ENCODE measurements around the gene ATP11A.

ATP11A gene

DNA sequence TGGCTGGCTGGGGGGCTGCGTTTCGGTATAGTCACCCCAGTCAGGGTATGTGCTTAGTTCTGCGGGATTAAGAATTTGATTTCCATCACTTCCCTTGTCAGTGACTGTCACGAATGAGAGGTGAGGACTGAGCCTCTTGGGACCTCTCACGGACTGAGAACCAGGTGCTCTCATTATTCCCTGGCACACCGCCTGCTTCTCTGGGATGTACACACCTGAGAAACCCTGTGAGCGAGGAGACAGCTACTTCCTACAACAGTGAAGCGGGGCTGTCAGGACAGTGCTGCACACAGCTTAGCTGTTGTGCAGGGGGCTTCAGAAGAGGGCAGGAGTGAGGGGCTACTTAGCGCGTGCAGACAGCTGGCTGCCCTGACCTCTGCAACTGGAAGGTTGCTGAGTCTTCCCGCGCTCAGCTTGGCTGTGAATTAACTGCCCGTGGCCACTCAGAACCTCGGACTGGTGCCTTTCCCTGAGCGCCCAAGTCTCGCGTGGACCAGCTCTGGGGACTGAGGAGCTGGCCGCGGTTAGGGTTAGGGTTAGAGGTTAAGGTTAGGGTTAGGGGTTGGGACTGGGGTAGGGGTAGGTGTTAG, 213.9 kb downstream of the ATP11A start:
- no peak for DNase-seq (ENCODE audit: low spot score)

DNA sequence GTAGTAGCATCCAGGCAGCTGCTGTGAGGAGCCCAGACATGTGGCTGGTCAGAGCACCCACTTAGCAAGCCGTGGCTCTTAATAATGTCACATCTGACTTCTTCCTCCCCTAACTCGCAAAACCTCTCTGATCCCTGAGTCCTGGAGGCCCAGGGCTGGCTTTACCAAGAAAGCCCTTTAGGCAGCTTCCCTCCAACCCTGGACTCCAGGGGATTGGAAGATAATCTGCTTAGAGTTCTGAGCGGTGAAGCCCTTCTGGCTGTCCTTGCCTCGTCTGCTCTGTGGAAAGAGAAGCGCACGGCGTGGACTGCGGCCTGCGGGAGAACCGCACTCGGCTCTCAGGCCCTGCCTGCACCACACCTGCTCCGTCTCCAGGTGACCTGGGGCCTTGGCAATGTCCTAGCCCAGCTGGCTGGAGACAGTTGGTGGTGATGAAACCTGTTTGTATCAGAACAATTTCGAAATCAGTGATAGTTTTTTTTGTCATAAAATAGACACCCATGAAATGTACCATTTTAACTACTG, 214.7 kb downstream of the ATP11A start:
- no peak for DNase-seq (ENCODE audit: low spot score)

DNA sequence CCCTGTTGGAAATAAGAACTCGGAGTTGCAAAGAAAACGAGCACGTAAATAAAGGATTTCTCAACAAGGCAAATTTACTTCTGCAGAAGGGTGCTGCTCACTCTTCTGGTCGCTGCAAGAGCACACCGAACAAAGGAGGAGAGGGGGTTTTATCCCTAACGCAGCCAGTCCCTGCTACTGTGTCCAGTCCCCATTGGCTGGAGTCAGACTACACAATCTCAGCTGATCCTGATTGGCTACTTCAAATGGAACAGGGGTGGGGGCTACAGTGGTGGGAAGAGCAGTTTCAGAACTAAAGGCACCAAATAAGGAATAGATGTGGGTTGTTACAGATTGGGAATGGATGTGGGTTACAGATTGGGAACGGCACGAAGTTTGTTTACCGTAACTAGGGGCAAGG, 215.2 kb downstream of the ATP11A start:
- no peak for DNase-seq (ENCODE audit: low spot score)

DNA sequence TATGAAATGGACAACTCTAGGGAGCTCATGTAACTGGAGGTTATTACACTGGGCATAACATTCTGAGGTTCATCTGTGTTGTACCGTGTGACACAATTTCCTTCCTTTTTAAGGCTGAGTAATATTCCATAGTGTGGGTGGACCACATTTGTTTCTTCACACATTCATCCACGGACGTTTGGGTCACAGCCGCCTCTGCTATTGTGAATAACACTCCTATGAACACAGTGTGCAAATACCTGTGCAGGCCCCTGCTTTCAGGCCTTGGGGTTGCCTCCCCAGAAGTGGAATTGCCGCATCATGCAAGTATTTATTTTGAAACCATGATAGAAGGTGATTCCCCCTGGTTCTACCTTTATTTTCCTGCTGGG, 215.8 kb downstream of the ATP11A start:
- no peak for DNase-seq (ENCODE audit: low spot score)

DNA sequence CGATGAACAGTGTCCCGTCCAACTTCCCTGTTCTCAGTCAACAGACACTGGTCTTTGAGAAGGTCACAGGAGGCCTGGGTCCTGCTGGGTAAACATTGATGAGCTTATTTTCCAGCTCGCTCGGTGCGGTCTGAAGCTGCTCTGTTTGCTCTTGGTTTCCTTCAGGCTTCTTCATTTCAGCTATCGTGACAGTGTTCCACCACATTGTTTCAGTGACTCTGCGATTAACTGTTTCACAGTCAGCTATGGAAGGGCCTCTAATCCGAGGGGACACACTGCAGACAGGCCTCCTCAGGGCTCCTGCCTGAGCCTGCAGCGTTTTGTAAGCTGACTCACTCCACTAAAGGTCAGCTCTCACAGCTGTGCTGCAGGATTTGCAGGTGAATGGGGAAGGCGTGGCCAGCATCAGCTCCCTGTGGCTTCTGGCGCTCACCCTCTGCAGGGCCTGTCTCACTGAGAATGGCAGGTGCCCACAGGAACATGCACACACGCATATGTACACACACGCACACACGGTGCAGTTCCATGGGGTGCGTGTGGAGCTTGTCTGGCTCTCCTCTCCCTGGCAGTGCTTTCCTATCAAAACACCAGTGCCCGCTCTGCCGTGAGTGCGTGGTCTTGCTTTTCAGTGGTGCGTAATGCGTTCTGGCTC, 216.3 kb downstream of the ATP11A start:
- no peak for DNase-seq (ENCODE audit: low spot score)

DNA sequence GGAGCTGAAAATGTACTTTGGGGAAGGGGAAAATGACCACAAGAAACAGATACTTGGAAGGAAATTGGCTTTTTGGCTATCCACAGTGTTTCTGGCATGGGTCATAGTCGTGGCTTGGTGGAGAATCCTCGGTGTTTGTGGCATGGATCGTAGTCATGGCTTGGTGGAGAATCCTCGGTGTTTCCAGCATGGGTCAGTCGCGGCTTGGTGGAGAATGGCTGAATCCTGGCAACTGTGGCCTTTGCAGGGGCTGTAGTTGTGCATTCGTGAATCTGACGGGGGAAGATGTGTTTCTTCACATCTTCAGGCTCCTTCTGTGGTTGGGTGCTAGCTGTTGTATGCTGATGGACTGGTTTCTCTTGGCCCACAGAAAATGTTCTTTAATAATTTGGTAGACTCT, 217.4 kb downstream of the ATP11A start:
- no peak for DNase-seq (ENCODE audit: low spot score)

DNA sequence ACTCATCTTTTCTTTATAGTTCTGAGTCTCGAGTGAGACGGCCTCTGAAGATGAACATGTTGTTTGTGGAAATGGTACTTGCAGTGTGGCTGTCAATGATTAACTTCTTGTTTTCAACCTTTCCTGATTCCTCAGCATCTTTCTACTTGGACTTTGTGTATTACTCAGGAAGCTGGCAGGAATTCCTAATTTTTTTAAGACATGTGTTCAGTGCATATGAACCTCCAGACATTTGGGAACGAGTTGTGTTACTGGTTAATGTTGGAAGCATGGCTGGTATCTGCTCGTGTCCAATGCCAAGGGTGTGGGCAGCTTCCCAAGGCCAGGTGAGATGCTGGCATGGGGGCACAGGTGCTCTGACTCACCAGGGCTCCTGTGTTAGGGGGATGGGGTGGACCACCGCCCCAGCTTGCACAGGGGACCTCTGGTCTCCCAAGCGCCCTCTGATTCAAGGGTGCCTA, 218.1 kb downstream of the ATP11A start:
- no peak for DNase-seq (ENCODE audit: low spot score)

DNA sequence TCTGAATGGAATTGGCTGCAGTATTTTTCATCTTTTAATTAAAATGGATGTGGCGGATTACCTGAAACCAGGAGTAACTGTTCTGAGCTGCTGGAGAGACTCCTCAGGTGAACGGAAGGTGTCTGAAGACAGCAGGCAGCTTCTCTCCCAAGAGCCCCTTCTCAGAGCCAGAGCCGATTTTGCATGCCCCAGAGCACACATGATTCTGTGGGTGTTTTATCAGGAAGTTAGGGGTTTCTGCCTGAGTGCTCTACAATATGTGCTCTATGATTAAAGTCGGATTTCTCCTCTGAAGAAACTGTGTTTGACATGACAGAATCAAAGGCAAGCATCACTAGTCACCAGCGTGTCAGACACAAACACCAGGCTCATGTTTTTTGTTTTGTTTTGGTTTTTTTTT, 218.5 kb downstream of the ATP11A start:
- DNase-seq (ENCODE audit: low spot score), result no peak

DNA sequence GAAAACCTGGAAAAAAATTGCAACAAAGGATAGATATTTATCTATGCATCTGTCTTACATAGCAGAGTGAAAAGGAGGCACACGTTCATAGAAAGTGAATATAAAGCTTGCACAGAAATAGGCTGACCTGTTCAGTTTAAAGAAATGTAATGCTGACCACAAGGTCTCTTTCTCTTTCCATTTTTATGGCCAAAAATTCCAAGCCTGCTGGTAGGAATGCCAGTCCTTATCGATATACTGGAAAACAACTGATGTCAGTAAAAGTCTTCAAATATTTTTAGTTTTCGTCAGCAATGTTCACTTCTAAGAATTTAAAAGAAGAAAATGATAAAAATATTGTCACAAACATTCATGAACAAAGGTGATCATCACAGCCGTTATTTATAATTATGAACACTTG, 220.2 kb downstream of the ATP11A start:
- no peak for DNase-seq (ENCODE audit: low spot score)

DNA sequence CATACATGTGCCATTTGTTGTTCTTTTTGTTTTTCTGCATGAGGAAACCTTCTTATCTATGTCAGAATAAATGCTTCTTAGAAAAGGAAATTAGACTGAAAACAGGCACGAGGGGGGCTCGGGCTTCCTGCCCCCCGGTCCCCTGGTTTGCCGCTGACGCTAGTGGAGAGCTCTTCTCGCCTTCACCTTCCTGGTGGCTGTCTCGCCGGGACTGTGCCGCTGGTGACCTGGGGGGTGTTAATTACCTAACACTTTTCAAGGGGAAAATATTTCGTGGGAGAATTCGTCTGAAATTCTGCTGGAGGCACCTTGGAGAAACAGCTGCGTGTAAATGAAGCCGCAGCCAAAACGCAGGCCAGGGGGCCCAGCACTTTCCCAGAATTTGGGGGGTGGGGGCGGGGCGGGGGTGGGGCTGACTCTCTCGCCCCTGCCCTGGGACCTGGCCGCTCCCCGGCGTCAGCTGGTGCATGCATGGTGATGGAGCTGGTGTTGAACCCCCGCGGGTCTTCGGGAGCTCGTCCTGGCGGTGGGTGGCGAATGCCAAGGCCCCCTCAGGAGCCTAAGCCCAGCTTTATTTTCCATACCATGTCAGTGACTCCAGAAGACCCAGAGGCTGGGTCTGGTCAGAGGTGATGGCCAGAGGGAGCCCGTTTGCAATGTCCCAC, 220.9 kb downstream of the ATP11A start:
- no peak for DNase-seq (ENCODE audit: low spot score)

DNA sequence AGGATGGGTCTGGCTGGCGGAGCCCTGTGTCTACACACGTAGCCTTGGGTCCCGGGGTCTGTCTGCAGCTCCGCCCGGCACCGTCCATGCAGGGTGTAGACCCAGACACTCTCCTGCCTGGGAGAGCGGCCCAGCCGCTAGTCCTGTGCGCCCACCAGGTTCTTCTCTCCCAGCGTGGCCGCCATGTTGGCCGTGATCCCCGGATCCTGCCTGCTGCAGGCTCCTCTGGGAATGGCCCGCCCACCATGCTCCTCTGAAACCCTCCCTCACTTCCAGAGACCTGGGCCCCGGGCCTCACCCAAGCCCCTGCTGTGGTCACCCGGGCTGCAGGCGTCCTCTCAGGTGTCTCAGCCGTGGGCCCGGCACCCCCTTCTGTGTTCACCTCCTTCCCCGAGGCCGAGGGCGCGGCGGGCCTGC, 221.5 kb downstream of the ATP11A start:
- no peak for DNase-seq (ENCODE audit: low spot score)

DNA sequence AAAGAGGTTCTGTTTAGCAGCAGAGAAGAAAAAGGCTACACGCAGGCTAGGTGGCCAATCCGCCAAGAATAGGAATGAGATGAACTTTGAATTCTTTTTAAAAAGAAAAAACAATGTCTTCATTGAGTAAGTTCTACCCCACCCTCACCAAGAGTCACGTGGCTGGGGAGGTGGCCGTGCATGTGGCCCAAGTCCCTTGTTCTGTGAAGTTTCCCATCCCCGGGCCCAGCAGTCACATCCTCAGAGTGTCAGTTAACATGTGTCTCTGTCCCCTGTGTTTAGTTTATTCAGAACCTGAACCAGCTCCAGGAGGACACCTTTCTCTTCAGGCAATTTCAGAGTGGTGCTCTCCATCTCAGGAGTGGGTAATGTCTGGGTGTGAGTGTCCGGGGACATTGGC, 222.0 kb downstream of the ATP11A start:
- no peak for DNase-seq (ENCODE audit: low spot score)

DNA sequence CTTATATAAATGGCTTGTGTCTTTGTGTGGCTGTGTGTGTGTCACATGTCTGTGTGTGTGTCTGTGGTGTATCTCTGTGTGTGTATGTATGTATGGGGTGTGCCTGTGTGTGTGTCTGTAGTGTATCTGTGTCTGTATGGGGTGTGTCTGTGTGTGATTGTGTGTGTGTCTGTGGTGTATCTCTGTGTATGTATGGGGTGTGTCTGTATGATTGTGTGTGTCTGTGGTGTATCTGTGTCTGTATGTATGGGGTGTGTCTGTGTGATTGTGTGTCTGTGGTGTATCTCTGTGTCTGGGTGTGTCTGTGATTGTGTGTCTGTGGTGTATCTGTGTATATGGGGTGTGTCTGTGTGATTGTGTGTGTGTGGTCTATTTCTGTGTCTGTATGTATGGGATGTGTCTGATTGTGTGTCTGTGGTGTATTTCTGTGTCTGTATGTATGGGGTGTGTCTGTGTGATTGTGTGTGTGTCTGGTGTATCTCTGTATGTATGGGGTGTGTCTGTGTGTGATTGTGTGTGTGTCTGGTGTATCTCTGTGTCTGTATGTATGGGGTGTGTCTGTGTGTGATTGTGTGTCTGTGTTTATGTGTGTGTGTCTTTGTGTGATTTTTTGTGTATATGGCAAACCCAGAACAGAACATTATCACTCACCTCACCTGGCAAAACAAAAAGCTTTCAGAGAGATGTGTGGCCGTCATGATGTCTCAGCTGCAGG, 223.0 kb downstream of the ATP11A start:
- no peak for DNase-seq (ENCODE audit: low spot score)

DNA sequence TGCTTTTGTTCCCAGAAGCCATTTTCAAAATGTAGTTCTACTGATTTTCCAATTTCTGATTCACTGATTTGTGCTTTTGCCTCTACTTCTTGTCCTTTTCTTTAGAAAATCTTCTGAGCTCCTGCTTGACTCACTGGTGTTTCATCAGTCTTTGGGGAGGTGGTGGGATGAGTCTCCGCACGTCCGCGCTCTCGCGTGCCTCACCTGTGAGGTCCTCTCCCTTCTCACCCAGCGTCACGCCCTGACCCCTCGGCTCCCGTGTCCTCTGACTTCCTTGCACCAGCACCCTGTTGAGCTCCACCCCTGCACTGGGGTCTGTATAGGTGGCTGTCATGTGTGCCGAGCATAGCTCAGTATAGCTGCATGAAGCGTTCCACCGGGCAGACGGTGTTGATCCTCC, 226.5 kb downstream of the ATP11A start:
- DNase-seq (ENCODE audit: low spot score), result no peak

DNA sequence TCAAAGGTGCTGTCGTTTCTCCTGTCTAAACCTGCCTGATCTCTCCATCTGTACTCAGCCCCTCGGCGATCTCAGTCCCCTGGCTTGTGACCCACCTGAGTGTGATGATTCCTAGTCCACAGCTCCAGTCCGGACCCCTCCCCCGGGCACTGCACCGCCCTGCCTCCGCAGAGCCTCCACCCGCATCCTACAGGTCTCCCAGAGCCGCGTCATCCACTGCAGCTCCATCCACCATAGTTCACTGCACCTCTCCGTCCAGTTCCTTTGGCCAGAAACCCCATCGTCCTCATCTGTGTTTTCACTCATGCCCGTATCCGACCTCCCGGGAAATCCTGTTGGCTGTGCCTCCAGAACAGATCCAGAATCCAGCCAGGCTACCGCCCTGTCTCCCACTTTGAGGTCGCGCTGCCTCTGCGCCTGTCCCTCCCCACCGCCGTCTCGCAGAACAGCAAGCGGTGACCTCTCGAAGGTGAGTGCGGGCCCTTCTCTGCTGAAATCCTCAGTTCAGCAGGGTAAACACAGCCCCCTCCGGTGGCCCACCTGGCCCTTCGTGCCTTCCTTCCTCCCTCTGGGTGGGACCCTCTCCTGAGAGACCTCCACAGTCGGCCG, 227.3 kb downstream of the ATP11A start:
- DNase-seq (ENCODE audit: low spot score), result no peak

DNA sequence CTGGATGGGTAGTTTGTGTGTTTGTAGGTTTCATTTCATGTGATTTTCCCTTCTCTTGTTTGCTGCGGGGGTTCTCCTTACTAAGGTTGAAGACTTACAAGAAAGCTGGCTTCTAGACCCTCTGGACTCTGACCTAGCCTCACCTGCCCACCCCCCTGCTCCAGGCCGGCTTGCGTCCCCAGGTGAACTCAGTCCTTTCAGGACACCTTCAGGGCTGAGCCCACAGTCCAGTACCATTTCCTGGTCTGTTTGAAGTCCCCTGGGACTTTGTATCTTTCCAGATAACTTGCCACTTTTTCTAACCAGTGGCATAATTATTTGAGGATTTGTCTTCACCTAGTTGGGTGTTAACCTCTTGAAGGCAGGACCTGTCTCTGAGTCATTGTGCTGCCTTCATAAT, 227.9 kb downstream of the ATP11A start:
- no peak for DNase-seq (ENCODE audit: low spot score)

DNA sequence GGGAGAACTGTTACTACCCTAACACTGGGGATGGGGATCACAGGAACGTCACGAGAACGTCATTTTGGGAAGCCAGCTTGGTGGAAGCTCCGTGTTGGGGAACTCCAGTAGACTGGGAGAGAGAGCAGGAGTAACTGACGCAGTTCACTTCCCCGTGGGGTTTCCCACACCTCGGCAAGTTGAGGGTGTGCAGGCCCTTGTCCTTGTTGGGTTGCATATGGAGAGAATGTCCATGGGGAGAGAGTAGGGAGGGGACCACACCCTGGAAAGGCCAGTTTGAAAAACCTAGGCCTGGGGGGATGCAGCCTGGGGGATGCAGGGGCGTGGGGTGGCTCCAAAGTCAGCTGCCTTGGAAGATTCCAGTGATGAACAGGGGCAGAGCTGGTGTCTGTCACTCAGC, 228.4 kb downstream of the ATP11A start:
- no peak for DNase-seq (ENCODE audit: low spot score)

DNA sequence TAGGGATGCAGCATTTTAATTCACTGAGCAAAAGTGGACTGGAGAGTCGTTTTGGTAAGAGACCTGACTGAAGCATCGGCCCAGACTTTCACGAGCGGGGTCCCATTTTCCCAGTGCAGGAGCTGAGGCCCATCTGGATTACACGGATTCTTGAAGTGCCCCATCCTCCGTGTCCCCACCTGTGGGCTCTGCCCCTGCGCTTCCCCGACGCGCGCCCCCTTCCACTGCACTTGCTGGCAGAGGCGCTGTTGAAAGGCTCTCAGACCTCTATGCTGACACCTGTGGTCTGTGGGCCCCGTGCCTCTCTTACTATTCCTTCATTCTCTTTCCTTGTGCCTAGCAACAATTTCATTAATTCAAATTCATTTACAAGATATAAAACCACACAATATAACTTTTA, 228.9 kb downstream of the ATP11A start:
- no peak for DNase-seq (ENCODE audit: low spot score)

DNA sequence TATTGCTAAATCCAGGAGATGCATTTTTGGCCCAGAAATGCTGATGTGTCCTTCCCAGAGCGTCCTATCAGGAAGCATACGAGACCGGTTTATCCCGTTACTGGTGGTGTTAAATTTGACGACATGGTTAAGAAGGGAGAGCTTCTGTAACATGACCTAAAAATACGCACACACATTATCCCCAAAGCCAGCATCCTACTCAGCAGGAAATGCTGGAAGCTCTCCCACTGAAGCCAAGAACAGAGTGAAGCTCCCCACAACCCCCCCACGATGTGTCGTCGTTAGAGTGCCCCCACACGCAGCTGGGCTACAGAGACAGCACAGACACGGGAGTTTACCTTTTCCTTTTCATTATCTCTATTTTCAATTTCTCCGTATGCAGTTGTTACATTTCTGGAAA, 234.1 kb downstream of the ATP11A start:
- DNase-seq (ENCODE audit: low spot score), result no peak

DNA sequence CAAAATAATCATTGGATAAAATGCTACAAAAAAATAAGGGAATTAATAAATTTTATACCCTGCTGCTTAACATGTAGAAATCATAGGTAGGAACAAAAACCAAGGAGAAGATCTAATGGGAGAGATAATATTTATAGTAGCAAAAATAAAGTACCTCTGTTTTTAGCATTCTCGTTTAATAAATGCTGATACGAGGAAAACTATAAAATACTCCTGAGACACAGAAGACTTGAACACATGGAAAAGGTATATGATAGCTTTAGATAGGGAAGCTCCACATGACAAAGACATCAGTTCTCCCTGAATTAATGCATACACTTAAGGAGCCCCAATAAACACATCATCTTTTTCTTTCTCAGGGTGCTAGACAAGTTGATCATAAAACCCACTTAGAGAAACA, 234.5 kb downstream of the ATP11A start:
- DNase-seq (ENCODE audit: low spot score), result no peak

DNA sequence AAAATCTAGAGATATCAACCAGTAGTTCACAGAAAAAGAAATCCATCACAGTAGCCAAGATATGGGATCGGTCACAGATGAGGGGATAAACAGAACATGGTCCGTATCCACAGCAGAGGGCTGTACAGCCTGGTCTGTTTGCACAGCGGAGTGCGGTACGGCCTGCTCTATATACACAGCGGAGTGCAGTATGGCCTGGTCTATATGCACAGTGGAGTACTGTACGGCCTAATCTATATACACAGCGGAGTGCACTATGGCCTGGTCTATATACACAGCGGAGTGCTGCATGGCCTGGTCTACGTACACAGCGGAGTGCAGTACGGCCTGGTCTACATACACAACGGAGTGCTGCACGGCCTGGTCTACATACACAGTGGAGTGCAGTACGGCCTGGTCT, 236.2 kb downstream of the ATP11A start:
- no peak for DNase-seq (ENCODE audit: low spot score)

DNA sequence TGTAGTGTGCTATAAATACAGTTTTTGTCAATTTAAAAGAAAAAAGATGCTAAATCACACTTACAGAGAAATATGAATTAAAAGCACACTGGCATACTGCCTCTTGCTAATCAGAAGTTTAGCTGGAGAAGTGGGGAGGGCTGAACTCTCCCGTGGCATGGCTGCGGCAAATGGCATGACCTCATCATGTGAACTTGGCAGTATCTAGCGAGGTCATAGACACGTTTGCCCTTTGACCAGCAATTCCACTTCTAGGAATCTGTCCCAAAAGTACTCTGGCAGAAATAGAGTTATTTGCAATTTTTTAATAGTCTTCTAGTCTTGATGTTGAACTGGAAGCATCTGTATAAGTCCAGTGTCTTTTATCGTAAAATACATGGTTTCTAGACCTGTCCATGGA, 237.2 kb downstream of the ATP11A start:
- no peak for DNase-seq (ENCODE audit: low spot score)
